TTC549 (cell line): ENCODE data around the gene FBXO31.
"Not testable (repeated sequence)": the region's sequence is repeated elsewhere in the genome, so short reads cannot be mapped to it uniquely, and the experiment has no call there.

ENCODE experiments used
- FAIRE-seq: peaks from 2 replicates; lab custom pipeline; 2012; peaks lifted over from hg19 to GRCh38; lab: Jason Lieb, UNC

Gene FBXO31

GRCh38 chr16:87384875-87385167 lies 1.2 kb upstream of the FBXO31 start:
- FAIRE-seq: not testable (repeated sequence)

- FAIRE-seq: no peak
Measured at GRCh38 chr16:87384162-87384874, 742 bp upstream of the FBXO31 start.

DNA sequence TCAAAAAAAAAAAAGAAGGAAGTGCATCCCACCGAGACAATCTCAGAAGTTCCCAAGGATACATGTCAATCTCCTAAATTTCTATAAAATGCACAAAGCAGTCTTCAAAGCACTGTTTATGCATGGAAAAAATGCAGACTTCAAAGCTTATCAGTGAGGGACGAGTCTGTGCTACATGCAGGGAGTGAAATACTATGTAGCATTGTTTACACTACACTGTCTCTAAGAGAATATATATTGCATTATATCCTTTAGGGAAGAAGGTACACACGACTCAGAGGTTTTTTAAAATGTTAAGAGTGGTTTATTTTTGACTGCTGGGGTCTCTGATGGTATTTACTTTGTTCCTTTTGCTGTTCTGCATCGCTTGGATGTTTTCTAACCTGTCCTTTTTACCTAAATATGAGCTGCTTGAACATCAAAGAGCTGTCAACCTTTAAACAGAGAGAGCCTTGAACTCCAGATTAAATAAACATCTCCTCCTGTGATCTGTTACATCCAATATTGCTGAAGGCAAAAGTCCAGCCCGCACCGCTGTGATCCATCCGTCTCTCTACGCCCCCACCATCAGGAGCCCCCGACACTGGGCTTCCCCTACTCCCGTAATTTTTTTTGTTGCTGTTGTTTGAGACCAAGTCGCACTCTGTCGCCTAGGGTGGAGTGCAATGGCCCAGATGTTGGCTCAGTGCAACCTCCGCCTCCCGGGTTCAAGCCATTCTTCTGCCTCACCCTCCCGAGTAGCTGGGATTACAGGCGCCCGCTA lies 1.4 kb downstream of the FBXO31 start:
- FAIRE-seq: no peak

GRCh38 chr16:87380881-87381280 lies 2.7 kb downstream of the FBXO31 start:
- no peak for FAIRE-seq

- FAIRE-seq: no peak
Measured at GRCh38 chr16:87380403-87380802, 3.2 kb downstream of the FBXO31 start.

DNA sequence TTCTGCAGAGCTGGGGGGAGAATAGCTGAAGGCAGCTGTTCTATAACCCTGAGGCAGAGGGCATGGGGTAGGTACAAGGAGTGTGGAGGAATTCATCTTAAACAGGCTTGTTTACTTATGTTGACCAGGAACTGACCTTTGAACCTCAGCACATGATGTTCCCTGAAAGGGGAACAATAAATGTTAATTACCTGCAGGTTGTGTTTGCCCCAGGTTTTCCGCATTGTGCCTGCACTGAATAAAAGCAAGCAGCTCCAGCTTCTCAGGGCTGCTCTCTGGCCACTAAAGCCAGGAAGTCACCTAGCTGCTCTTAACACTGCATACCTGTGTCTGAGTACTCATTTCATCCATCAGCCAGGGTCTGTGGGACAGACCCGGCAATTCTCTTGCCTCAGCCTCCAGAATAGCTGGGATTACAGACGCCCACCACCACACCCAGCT lies 4.2 kb downstream of the FBXO31 start:
- FAIRE-seq: not testable (repeated sequence)

GRCh38 chr16:87376660-87377059 lies 6.9 kb downstream of the FBXO31 start:
- FAIRE-seq: no peak

DNA sequence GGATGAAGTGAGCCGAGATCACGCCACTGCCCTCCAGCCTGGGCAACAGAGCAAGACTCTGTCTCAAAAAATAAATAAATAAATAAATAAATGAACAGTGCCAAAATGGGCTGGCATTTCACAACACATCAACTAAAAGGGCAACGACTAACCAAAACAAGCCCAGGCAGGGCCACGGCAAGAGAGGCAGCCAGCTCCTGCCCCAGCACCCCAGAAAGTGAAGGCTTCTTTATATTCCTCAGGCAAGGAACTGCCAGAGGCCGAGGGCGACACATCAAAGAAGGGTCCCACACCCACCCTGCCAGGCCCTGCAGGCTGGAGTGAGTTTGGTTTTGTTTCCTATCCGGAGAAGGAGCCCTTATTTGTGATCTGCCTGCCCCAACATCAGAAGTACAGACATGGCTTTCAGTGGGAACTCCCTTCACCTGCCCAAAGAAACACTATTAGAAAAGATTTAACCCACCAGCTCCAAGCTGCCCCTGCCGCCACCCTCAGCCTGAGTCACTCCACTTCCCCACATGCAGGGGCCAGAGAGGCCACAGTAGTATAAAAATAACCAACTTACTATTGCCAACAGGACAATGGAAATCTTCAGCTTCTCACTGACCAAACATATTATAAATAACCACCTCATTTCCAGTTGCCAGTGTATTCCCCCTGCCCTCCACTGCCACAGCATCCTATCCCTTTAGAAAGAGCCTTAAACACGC lies 8.0 kb downstream of the FBXO31 start:
- no peak for FAIRE-seq

- no peak for FAIRE-seq
Measured at GRCh38 chr16:87374313-87374712, 9.3 kb downstream of the FBXO31 start.

GRCh38 chr16:87372305-87372704 lies 11.3 kb downstream of the FBXO31 start:
- FAIRE-seq: no peak

- no peak for FAIRE-seq
Measured at GRCh38 chr16:87371261-87371866, 12.2 kb downstream of the FBXO31 start.

DNA sequence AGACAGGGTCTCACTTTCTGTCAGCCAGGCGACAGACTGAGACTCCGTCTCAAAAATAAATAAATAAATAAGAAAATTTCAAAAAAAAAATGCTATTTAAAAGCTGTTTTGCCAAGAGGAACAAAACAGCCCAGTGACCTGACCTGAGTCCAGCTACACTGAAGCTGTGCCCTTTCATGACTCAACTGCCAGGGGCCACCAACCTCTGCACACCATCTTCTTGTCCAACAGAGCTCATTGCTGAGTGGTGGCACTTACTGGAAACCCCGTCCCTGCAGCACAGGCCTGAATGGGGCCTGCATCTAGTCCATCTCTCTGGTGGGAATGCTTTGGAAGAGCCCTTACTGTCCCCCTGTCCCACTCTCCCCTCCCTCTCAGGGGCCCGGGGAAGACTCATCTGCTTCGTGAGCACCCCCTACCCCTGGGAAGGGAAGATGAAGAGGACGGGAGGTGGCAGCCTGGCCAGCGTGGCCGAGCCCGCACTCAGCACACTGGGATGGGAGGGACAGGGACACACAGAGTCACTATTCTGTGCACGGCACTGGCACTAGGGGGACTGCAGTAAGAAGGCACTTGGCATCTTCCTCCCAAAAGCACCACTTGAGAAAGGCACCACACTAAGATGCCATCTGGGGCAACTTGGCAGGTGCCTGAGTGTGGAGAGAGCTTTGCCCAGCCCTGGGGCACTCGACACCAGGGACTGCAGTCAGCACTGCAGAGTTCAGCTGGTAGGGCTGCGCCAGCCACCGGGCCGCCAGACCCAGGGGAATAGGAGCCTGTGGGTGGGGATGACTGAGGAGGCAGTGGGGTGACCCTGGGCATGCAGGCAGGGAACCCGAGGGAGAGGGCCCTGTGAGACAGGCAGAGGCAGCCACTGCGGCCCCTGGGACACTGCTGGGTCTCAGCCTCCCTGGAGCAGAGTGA lies 13.5 kb downstream of the FBXO31 start:
- FAIRE-seq: no peak

DNA sequence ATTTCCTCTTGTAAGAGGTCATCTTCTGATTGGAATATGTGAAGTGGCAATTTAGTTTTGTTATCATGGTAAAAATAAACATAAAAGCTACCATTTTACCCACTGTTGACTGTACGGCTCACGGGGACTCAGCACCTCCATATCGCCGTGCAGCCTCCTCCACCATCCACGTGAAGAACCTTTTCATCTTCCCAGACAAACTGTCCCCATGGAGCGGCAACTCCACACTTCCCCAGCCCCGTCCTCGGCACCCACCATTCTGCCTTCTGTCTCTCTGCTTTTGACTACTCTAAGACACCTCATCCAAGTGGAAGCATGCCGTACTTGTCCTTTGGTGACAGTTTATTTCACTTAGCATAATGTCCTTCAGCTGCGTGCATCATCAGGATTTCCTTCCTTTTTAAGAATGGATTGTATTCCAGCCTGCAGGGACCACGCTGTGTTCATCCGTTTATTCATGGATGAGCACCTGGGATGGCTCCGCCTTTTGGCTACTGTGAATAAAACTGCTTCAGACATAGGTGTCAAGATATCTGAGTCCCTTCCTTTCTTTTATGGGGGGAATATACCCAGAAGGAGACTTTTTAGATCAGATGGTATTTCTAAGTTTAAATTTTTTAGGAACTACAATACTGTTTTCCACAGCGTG lies 14.3 kb downstream of the FBXO31 start:
- no peak for FAIRE-seq

DNA sequence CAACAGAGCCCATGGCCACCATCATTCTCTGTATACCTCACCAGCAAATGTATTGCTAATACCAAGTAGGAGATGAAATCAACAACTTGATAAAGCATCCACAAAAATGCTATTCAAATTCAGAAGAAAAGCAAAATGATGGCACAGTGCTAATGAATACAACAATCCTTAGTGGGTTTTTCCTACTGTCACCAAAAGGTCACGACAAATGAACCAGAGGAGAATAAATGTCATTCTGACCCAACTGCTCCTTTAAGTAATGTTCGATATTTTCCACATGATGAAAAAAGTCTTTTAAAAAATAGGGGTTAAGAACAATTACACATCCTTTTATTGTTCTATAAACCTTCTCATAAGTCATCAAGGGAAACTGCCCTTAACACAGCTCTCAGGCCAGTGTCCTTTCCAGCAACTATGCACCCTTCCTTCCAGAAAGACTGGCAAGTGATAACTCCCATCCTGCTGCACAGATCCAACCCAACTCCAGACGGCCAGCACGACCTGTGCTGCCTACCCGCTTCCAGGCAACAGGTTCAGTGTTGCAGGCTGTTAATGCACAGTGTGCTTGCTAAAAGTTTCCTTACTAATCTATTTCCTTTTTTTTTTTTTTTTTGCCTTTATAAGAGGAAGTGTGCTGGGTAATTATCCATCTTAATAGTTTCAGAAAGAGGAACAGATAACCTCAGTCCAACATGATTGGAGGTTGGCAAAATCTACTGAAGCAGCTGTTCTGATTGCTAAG lies 15.4 kb downstream of the FBXO31 start:
- no peak for FAIRE-seq

DNA sequence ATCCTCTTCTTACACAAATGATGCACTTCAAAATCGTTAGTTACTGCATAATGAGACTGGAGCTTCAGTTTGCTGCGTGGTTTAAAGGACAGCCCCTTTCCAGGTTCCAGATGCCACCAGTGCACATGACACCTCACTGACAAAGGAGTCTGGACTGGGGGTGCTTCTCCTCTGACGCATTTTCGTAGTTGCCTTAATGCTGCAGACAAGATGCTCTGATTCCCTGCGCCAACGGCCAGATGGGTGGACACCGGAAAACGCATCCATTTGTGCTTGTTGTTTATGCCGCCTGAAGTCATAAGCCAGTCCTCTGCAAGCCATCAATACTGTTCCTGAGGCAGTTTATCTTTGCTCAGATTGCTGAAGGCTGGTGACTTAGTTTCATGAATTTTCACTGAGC lies 16.0 kb downstream of the FBXO31 start:
- FAIRE-seq: no peak

- no peak for FAIRE-seq
Measured at GRCh38 chr16:87366930-87367329, 16.6 kb downstream of the FBXO31 start.

GRCh38 chr16:87366288-87366687 lies 17.3 kb downstream of the FBXO31 start:
- no peak for FAIRE-seq

DNA sequence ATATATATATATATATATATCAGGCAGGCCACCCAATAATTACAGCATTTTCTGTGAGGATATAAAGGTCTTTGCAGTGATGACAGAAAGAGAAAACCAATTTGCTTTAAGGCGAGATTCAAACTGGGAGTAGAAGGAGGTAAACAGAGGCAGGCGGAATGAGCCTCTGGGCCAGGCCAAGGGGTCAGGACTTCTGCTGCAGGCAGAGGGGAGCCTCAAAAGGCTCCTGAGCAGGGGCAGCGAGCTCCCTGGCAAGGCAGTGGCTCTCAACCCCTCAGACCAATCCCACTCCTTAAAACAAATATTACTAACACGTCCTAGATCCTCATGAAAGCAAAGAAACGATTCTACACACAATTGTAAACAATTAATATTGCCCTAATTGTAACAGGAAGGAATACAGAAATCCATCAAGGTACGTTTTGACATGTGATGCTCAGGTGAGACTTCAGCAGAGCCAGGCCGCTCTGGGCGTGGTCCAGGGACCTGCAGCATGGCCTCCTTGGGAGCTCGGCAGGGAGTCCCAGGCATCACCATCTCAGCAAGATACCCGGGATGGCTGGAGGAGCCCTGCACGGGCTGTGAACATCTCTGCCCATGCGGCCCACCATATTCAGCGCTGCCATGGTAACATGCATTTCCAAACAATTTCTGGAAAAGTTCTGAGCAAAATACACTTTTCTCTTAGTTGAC lies 18.4 kb downstream of the FBXO31 start:
- FAIRE-seq: no peak

DNA sequence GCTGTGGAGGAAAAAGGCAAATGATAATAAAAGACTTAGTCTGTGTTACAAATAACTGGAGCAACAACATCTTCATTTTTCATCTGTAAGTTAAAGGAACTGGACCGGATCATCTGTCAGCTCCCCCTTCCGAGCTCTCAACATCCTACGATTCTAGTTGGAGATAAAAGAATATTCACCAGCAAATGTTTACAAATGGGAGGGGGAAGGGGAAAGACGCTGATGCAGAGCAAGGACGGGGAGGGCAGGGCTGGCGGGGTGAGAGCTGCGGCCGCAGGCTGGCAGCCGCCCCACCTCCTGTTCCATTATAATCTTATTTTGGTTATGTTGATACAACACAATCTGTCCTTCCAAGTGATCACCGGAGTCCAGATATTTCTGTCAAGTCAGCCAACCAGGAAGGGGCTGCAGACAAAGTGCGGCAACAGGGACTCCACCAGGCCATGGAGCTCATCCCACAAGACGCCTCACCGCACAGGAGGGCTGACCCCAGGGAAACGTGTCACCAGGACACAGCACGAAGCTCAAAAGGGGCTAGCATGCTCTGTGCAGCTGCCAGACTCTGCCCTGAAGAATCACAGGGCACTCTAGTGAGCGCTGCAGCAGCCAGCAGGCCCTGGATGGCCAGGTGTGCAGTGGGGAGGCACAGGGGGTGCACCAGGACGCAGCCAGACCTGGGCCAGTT lies 19.7 kb downstream of the FBXO31 start:
- no peak for FAIRE-seq
